Hippocampal formation (tissue), 2 donors: ENCODE data around the gene POC1A.
A peak's percentile ranks its signal among the peaks of the same experiment; 100 is the strongest.

Source experiments
- DNase-seq, 2 donors: peaks; one replicate each; lab custom pipeline; 2025; lab: John Stamatoyannopoulos, UW

The POC1A gene

GRCh38 chr3:52154135-52155094, at the start of gene POC1A:
TSS of gene POC1A (minus strand) at chr3:52154423. CDS start at chr3:52154372, 51 bp downstream.
- peak; percentile 89 to 90 for DNase-seq

GRCh38 chr3:52203701-52204100, 49.5 kb upstream of the POC1A start:
- DNase-seq = no peak

GRCh38 chr3:52202384-52203077, 48.3 kb upstream of the POC1A start:
- no peak for DNase-seq

GRCh38 chr3:52200981-52201679, 46.9 kb upstream of the POC1A start:
- no peak for DNase-seq

GRCh38 chr3:52198643-52199608, 44.7 kb upstream of the POC1A start:
- no peak for DNase-seq

GRCh38 chr3:52197842-52198625, 43.8 kb upstream of the POC1A start, which contains the start of gene ALAS1:
TSS of gene ALAS1 (plus strand) at chr3:52198160. CDS start at chr3:52199242, 1,082 bp downstream.
- peak; percentile 86 to 90 for DNase-seq

- DNase-seq = no peak
Measured at GRCh38 chr3:52197499-52197841, 43.2 kb upstream of the POC1A start.

GRCh38 chr3:52196977-52197376, 42.8 kb upstream of the POC1A start:
- DNase-seq = no peak

GRCh38 chr3:52195823-52196331, 41.7 kb upstream of the POC1A start:
- DNase-seq = no peak

- no peak for DNase-seq
Measured at GRCh38 chr3:52195291-52195597, 41.0 kb upstream of the POC1A start.

- no peak for DNase-seq
Measured at GRCh38 chr3:52194485-52195290, 40.5 kb upstream of the POC1A start.

- DNase-seq = peak in 1 of 2 donors; percentile 50
Measured at GRCh38 chr3:52193065-52193464, 38.8 kb upstream of the POC1A start.

GRCh38 chr3:52191663-52192062, 37.4 kb upstream of the POC1A start:
- DNase-seq = no peak

GRCh38 chr3:52190294-52191074, 36.3 kb upstream of the POC1A start:
- DNase-seq = peak; percentile 54 to 55

- DNase-seq = no peak
Measured at GRCh38 chr3:52188556-52188955, 34.3 kb upstream of the POC1A start.

GRCh38 chr3:52186729-52187128, 32.5 kb upstream of the POC1A start:
- DNase-seq = no peak

GRCh38 chr3:52185837-52186236, 31.6 kb upstream of the POC1A start:
- DNase-seq = no peak

GRCh38 chr3:52185311-52185710, 31.1 kb upstream of the POC1A start:
- no peak for DNase-seq

GRCh38 chr3:52184690-52185089, 30.5 kb upstream of the POC1A start:
- DNase-seq = no peak
